Prostate gland (tissue), 2 donors: Measurements from ENCODE around the gene SMIM1.

Source experiments
- POLR2A ChIP-seq: fragments of 450-650 bp; IDR thresholded peaks from one replicate; pipeline ENCODE4 v1.6.1; 2016; ENCODE audit warnings: antibody characterized with exemption, mild to moderate bottlenecking
- POLR2AphosphoS5 ChIP-seq: sonication (generic); formaldehyde crosslinking; IDR thresholded peaks from one replicate; pipeline ENCODE4 v1.6.1; 2017; ENCODE audit warnings: antibody characterized with exemption
- TF ChIP-seq, protein P1 (sequence below), 4 experiments: fragments of 200-600 bp in 2 of 4; fragments of 450-650 bp in 2 of 4; sonication (generic) in 2 of 4; IDR thresholded peaks; 1 replicate in 3 of 4; 2 replicates in 1 of 4; pipeline ENCODE4 v1.5.1; 2016 to 2019; ENCODE audit warnings: antibody characterized with exemption in 4 of 4, mild to moderate bottlenecking in 2 of 4, moderate library complexity in 2 of 4

DNA sequence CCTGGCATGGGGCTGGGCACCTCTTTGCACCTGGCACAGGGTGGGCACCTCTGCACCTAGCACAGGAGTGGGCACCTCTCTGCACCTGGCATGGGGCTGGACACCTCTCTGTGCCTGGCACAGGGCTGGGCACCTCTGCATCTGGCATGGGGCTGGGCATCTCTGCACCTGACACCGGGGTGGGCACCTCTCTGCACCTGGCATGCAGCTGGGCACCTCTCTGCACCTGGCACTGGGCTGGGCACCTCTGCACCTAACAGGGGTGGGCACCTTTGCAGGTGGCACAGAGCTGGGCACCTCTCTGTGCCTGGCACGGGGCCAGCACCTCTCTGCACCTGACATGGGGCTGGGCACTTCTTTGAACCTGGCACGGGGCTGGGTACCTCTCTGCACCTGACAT lies 49.7 kb upstream of the SMIM1 start:
- TF ChIP-seq, protein P1, sequence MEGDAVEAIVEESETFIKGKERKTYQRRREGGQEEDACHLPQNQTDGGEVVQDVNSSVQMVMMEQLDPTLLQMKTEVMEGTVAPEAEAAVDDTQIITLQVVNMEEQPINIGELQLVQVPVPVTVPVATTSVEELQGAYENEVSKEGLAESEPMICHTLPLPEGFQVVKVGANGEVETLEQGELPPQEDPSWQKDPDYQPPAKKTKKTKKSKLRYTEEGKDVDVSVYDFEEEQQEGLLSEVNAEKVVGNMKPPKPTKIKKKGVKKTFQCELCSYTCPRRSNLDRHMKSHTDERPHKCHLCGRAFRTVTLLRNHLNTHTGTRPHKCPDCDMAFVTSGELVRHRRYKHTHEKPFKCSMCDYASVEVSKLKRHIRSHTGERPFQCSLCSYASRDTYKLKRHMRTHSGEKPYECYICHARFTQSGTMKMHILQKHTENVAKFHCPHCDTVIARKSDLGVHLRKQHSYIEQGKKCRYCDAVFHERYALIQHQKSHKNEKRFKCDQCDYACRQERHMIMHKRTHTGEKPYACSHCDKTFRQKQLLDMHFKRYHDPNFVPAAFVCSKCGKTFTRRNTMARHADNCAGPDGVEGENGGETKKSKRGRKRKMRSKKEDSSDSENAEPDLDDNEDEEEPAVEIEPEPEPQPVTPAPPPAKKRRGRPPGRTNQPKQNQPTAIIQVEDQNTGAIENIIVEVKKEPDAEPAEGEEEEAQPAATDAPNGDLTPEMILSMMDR (IDR thresholded peaks at IDR 0.05): no peak
- TF ChIP-seq POLR2A (no peak), POLR2AphosphoS5 (no peak)
